ENCODE data around the gene KLK5.

KLK5 gene

DNA sequence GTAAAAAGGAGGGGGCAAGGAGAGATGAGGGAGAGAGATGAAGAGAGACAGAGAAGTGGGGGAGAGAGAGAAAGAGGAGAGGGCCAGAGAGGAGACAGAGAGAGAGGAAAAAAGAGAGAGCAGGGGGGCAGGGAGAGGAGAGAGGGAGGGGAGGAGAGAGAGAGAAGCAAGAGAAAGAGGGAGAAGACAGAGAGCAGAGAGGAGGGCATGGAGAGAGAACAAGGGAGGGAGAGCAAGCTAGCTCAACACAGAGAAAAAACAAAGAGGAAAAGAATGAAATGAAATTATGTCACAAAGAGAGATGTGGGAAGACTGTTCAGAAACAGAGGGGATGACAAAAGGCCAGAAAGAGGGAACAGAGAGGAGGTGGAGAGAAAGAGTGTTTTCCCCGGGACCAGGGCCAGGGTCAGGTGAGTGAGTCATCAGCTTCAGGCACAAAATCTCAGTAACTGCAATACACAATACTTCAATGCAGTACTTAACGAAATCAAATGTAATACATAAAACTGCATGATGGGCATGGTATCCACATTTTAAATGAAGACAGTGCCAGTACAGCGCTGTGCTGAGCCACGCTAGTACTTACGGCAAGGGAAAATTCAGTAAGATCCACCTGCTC is 26.0 kb upstream of the KLK5 start:
- TF ChIP-seq, protein P1, sequence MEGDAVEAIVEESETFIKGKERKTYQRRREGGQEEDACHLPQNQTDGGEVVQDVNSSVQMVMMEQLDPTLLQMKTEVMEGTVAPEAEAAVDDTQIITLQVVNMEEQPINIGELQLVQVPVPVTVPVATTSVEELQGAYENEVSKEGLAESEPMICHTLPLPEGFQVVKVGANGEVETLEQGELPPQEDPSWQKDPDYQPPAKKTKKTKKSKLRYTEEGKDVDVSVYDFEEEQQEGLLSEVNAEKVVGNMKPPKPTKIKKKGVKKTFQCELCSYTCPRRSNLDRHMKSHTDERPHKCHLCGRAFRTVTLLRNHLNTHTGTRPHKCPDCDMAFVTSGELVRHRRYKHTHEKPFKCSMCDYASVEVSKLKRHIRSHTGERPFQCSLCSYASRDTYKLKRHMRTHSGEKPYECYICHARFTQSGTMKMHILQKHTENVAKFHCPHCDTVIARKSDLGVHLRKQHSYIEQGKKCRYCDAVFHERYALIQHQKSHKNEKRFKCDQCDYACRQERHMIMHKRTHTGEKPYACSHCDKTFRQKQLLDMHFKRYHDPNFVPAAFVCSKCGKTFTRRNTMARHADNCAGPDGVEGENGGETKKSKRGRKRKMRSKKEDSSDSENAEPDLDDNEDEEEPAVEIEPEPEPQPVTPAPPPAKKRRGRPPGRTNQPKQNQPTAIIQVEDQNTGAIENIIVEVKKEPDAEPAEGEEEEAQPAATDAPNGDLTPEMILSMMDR (IDR thresholded peaks at IDR 0.05): no peak

DNA sequence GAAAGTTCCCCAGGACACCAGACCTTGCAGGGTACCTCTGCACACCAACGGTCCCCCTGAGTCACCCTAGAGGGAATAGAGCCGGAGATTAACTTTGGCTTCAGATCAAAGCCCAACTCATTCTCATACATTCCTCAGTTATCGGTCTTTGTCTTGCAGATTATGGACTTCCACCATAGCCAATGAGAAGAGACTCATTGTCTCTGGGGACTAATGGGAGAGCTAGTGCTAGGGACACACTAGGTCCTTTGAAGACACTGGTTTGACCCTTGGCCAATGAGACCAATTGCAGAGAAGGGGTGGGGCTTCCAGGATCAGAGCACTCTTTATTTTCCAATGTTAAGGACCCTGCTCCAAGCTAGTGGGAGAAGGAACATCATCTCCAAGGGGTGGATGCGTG is 24.8 kb upstream of the KLK5 start:
- TF ChIP-seq, protein P1 (IDR thresholded peaks at IDR 0.05): no peak

DNA sequence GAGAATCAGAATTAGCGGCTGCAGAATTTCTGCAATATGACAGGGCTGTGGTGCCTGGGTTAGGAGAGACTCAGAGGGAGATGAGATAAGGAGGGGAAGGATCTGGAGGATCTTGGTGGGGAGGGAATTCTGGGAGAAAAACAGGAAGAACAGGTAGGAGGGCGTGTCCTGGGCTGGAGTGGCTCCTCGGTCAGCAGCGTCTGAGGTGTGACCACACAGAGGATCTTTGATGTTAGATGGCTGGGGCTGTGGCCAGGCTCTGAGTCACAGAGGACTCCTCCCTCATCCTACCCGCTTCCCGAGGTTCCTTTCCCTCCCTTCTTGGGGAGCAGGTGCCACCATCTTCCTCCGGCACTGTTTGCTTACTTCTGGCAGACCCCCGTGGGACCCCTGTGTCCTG is 22.9 kb upstream of the KLK5 start:
- TF ChIP-seq, protein P1 (IDR thresholded peaks at IDR 0.05): no peak

DNA sequence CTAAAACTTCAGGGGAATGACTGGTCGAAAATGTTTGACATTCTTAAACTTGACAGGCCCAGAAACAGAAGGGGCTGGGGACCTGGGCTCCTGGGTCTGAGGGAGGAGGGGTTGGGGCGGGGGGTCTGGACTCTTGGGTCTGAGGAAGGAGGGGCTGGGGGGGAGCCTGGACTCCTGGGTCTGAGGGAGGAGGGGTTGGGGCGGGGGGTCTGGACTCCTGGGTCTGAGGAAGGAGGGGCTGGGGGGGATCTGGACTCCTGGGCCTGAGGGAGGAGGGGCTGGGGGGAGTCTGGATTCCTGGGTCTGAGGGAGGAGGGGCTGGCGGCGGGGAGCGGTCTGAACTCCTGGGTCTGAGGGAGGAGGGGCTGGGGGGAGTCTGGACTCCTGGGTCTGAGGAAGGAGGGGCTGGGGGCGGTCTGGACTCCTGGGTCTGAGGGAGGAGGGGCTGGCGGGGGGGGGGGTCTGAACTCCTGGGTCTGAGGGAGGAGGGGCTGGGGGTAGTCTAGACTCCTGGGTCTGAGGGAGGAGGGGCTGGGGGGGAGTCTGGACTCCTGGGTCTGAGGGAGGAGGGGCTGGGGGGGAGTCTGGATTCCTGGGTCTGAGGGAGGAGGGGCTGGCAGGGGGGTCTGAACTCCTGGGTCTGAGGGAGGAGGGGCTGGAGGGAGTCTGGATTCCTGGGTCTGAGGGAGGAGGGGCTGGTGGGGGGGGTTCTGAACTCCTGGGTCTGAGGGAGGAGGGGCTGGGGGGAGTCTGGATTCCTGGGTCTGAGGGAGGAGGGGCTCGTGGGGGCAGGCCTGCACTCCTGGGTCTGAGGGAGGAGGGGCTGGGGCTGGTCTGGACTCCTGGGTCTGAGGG is 22.1 kb upstream of the KLK5 start:
- TF ChIP-seq, protein P1 (IDR thresholded peaks at IDR 0.05): no peak

DNA sequence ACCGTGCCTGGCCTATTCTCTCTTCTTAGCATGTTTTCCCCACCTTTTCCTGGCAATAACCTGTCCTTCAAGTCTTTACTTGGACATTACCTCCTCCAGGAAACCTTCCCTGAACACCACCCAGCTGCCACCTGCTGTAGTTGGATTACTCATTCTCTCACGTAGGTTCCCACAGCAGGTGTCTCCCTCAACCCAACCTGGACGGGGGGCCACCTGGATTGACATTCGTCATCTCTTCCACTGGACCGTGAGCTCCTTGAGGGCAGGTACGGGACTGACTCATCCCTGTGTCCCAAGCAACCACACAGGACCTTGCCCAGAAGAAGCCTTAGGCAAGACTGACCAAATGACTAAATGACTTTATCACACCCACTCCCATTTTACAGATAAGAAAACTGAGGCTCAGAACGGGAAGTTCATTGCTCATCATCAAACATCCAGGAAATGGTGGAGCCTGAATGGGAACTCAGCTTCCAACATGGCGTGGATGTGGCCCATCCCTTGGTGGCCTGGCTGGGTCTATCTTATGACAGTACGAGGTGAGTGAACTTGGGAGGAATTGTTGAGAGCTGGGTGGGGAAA is 20.0 kb upstream of the KLK5 start:
- TF ChIP-seq, protein P1 (IDR thresholded peaks at IDR 0.05): no peak

DNA sequence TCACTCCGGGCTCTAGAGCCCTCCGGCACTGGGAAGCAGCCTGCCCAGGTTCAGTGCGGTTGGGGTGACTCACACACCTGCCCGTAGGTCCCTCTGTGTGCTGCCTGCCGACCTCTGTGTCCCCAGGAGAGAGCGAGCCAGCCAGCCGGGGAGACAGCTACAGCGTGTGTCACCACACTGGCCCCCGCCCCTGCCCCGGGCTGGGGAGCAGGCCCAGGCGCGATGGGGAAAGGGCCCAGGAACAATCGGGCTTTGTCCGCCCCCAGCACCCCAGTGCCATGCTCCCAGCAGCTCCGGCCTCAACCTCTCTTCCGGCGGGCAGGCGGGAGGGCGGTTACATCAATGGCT is 16.5 kb upstream of the KLK5 start, which contains the start of gene KLK6:
Gene KLK6 (minus strand): TSS at position 179 of the 348 bp plus-strand sequence. CDS start 1,487 bp downstream, outside the sequence.
- TF ChIP-seq, protein P1 (IDR thresholded peaks at IDR 0.05): no peak

DNA sequence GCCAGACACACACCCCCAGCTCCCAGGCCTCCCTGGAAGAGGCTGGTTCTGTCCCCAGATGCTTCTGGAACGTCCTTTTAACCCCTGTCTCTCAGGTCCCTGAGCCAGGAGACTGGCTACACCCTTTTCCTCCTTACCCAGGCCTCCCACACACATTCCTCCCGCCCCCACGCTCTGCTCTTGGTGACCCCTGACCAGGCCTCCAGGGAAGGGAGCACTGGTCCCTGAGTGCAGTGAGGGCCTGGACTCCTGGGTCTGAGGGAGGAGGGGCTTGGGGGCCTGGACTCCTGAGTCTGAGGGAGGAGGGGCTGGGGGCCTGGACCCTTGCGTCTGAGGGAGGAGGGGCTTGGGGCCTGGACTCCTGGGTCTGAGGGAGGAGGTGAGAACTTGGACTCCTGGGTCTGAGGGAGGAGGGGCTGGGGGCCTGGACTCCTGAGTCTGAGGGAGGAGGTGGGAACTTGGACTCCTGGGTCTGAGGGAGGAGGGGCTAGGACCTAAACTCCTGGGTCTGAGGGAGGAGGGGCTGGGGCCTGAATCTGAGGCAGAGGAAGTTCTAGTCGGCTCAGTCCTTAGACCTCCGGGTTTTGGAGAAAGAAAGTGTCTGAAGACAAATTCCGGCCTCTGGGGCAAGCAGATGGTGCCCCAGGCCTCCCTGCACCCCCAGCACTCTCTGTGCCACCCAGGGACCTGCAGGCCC is 16.0 kb upstream of the KLK5 start:
- TF ChIP-seq, protein P1 (IDR thresholded peaks at IDR 0.05): no peak
